Breast epithelium (tissue), 3 donors: Measurements from ENCODE around the gene CCDC88C.
"Not testable (repeated sequence)": the region's sequence is repeated elsewhere in the genome, so short reads cannot be mapped to it uniquely, and the experiment has no call there.

Experiments used
- POLR2A ChIP-seq: fragments of 450-650 bp; IDR thresholded peaks from one replicate; pipeline ENCODE4 v1.6.1; 2016; ENCODE audit warnings: antibody characterized with exemption, mild to moderate bottlenecking, moderate library complexity
- TF ChIP-seq, protein P1 (sequence below), 3 donors: fragments of 450-650 bp; IDR thresholded peaks; one replicate each; pipeline ENCODE4 v1.5.1; 2016 to 2017; ENCODE audit warnings: antibody characterized with exemption in 3 of 3, mild to moderate bottlenecking in 3 of 3, moderate library complexity in 3 of 3

- TF ChIP-seq, protein P1, sequence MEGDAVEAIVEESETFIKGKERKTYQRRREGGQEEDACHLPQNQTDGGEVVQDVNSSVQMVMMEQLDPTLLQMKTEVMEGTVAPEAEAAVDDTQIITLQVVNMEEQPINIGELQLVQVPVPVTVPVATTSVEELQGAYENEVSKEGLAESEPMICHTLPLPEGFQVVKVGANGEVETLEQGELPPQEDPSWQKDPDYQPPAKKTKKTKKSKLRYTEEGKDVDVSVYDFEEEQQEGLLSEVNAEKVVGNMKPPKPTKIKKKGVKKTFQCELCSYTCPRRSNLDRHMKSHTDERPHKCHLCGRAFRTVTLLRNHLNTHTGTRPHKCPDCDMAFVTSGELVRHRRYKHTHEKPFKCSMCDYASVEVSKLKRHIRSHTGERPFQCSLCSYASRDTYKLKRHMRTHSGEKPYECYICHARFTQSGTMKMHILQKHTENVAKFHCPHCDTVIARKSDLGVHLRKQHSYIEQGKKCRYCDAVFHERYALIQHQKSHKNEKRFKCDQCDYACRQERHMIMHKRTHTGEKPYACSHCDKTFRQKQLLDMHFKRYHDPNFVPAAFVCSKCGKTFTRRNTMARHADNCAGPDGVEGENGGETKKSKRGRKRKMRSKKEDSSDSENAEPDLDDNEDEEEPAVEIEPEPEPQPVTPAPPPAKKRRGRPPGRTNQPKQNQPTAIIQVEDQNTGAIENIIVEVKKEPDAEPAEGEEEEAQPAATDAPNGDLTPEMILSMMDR (IDR thresholded peaks at IDR 0.05) = not testable (repeated sequence)
- not testable (repeated sequence) for TF ChIP-seq POLR2A
These were observed 7.9 kb upstream of the CCDC88C start for GRCh38 chr14:91425531-91425944.
